ENCODE measurements around the gene CBY1.

The CBY1 gene

GRCh38 chr22:38700789-38701628, 44.6 kb downstream of the CBY1 start, which contains the start of gene JOSD1:
Gene JOSD1 (minus strand): TSS chr22:38700943. CDS start chr22:38699987, 956 bp downstream.
- DNase-seq (ENCODE audit: low spot score), result peak; percentile 98

GRCh38 chr22:38704654-38705234, 48.3 kb downstream of the CBY1 start:
- DNase-seq (ENCODE audit: low spot score), result no peak

- DNase-seq (ENCODE audit: low spot score), result peak; percentile 95
Measured at GRCh38 chr22:38705235-38706100, 49.0 kb downstream of the CBY1 start, which contains the start of gene GTPBP1. Gene GTPBP1 (plus strand): TSS chr22:38705944. CDS start chr22:38705956, 12 bp downstream.

GRCh38 chr22:38706101-38706900, 49.9 kb downstream of the CBY1 start:
- peak; percentile 73 for DNase-seq (ENCODE audit: low spot score)

- DNase-seq (ENCODE audit: low spot score), result no peak
Measured at GRCh38 chr22:38706901-38707195, 50.4 kb downstream of the CBY1 start.

GRCh38 chr22:38707346-38707745, 50.9 kb downstream of the CBY1 start:
- no peak for DNase-seq (ENCODE audit: low spot score)

GRCh38 chr22:38707984-38708383, 51.5 kb downstream of the CBY1 start:
- DNase-seq (ENCODE audit: low spot score), result no peak

GRCh38 chr22:38709306-38709705, 52.9 kb downstream of the CBY1 start:
- no peak for DNase-seq (ENCODE audit: low spot score)

GRCh38 chr22:38710351-38710750, 53.9 kb downstream of the CBY1 start:
- no peak for DNase-seq (ENCODE audit: low spot score)

GRCh38 chr22:38710866-38711265, 54.4 kb downstream of the CBY1 start:
- DNase-seq (ENCODE audit: low spot score), result no peak

- DNase-seq (ENCODE audit: low spot score), result no peak
Measured at GRCh38 chr22:38712486-38713207, 56.2 kb downstream of the CBY1 start.

GRCh38 chr22:38713921-38714320, 57.5 kb downstream of the CBY1 start:
- no peak for DNase-seq (ENCODE audit: low spot score)

GRCh38 chr22:38715176-38715764, 58.8 kb downstream of the CBY1 start:
- DNase-seq (ENCODE audit: low spot score), result no peak

GRCh38 chr22:38715852-38716251, 59.4 kb downstream of the CBY1 start:
- DNase-seq (ENCODE audit: low spot score), result no peak

- no peak for DNase-seq (ENCODE audit: low spot score)
Measured at GRCh38 chr22:38716271-38716670, 59.8 kb downstream of the CBY1 start.

- no peak for DNase-seq (ENCODE audit: low spot score)
Measured at GRCh38 chr22:38716826-38717225, 60.4 kb downstream of the CBY1 start.

- DNase-seq (ENCODE audit: low spot score), result no peak
Measured at GRCh38 chr22:38717244-38717643, 60.8 kb downstream of the CBY1 start.

GRCh38 chr22:38718414-38718813, 62.0 kb downstream of the CBY1 start:
- peak; percentile 71 for DNase-seq (ENCODE audit: low spot score)

GRCh38 chr22:38719196-38719595, 62.8 kb downstream of the CBY1 start:
- DNase-seq (ENCODE audit: low spot score), result no peak

- DNase-seq (ENCODE audit: low spot score), result no peak
Measured at GRCh38 chr22:38720350-38720749, 63.9 kb downstream of the CBY1 start.

- DNase-seq (ENCODE audit: low spot score), result no peak
Measured at GRCh38 chr22:38721551-38721950, 65.1 kb downstream of the CBY1 start.
